ENCODE results near the gene THYN1. TPM values are rescaled to one million over a fixed set of nuclear protein-coding genes. Genes with fewer than 3 reads are reported as not detected.
A peak's percentile ranks its signal among the peaks of the same experiment; 100 is the strongest.
"Not testable (repeated sequence)": the region's sequence is repeated elsewhere in the genome, so short reads cannot be mapped to it uniquely, and the experiment has no call there.

THYN1 gene
- polyA plus RNA-seq, 2 donors: 22.0 to 26.8 TPM

GRCh38 chr11:134287561-134287960, 34.4 kb upstream of the THYN1 start:
- no peak overlapping the region for H3K4me3 ChIP-seq (ENCODE audit: low read depth in 1 of 2, low read length in 2 of 2)
- no peak overlapping the region for H3K27ac ChIP-seq (ENCODE audit: low read depth in 2 of 2, low read length in 1 of 2)
- peaks cover 0 to 2% of the 10 kb centered on the region in 2 donors for H3K9me3 ChIP-seq (ENCODE audit: control insufficient read depth in 2 of 2, insufficient read depth in 1 of 2, low read depth in 1 of 2, low read length in 1 of 2)
- 93% methylated on average over 12 of the region's 12 CpGs for WGBS, 2 donors
- peaks cover 0 to 2% of the 10 kb centered on the region in 2 donors for H3K4me1 ChIP-seq (ENCODE audit: control insufficient read depth in 2 of 2, insufficient read depth in 2 of 2, low read length in 1 of 2)
- H3K27me3 ChIP-seq (ENCODE audit: control insufficient read depth in 1 of 2, insufficient read depth in 2 of 2, low read length in 2 of 2): no peaks in the 10 kb centered on the region
- H3K36me3 ChIP-seq (ENCODE audit: control insufficient read depth in 2 of 2, insufficient read depth in 2 of 2, low read length in 1 of 2): no peaks in the 10 kb centered on the region

- WGBS, 2 donors: 77 to 86% methylated on average over 5 of the region's 5 CpGs
- not testable (repeated sequence) for H3K4me1 ChIP-seq (ENCODE audit: control insufficient read depth in 2 of 2, insufficient read depth in 2 of 2, low read length in 1 of 2); H3K36me3 ChIP-seq (ENCODE audit: control insufficient read depth in 2 of 2, insufficient read depth in 2 of 2, low read length in 1 of 2); H3K4me3 ChIP-seq (ENCODE audit: low read depth in 1 of 2, low read length in 2 of 2); H3K27ac ChIP-seq (ENCODE audit: low read depth in 2 of 2, low read length in 1 of 2); H3K9me3 ChIP-seq (ENCODE audit: control insufficient read depth in 2 of 2, insufficient read depth in 1 of 2, low read depth in 1 of 2, low read length in 1 of 2); H3K27me3 ChIP-seq (ENCODE audit: control insufficient read depth in 1 of 2, insufficient read depth in 2 of 2, low read length in 2 of 2)
Observed at GRCh38 chr11:134284349-134284748, 31.2 kb upstream of the THYN1 start.

GRCh38 chr11:134283461-134284230, 30.5 kb upstream of the THYN1 start:
- no peak overlapping the region for H3K27ac ChIP-seq (ENCODE audit: low read depth in 2 of 2, low read length in 1 of 2)
- WGBS, 2 donors: 87 to 90% methylated on average over 16 of the region's 16 CpGs
- H3K4me1 ChIP-seq (ENCODE audit: control insufficient read depth in 2 of 2, insufficient read depth in 2 of 2, low read length in 1 of 2): peaks cover 0 to 4% of the 10 kb centered on the region in 2 donors
- no peaks in the 10 kb centered on the region for H3K9me3 ChIP-seq (ENCODE audit: control insufficient read depth in 2 of 2, insufficient read depth in 1 of 2, low read depth in 1 of 2, low read length in 1 of 2)
- no peak overlapping the region for H3K4me3 ChIP-seq (ENCODE audit: low read depth in 1 of 2, low read length in 2 of 2)
- no peaks in the 10 kb centered on the region for H3K36me3 ChIP-seq (ENCODE audit: control insufficient read depth in 2 of 2, insufficient read depth in 2 of 2, low read length in 1 of 2)
- no peaks in the 10 kb centered on the region for H3K27me3 ChIP-seq (ENCODE audit: control insufficient read depth in 1 of 2, insufficient read depth in 2 of 2, low read length in 2 of 2)

GRCh38 chr11:134282121-134283045, 29.2 kb upstream of the THYN1 start:
- peaks cover 0 to 4% of the 10 kb centered on the region in 2 donors for H3K4me1 ChIP-seq (ENCODE audit: control insufficient read depth in 2 of 2, insufficient read depth in 2 of 2, low read length in 1 of 2)
- peaks cover 0 to 2% of the 10 kb centered on the region in 2 donors for H3K27me3 ChIP-seq (ENCODE audit: control insufficient read depth in 1 of 2, insufficient read depth in 2 of 2, low read length in 2 of 2)
- H3K4me3 ChIP-seq (ENCODE audit: low read depth in 1 of 2, low read length in 2 of 2): no peak overlapping the region
- H3K27ac ChIP-seq (ENCODE audit: low read depth in 2 of 2, low read length in 1 of 2): no peak overlapping the region
- H3K36me3 ChIP-seq (ENCODE audit: control insufficient read depth in 2 of 2, insufficient read depth in 2 of 2, low read length in 1 of 2): no peaks in the 10 kb centered on the region
- H3K9me3 ChIP-seq (ENCODE audit: control insufficient read depth in 2 of 2, insufficient read depth in 1 of 2, low read depth in 1 of 2, low read length in 1 of 2): peaks cover 4% of the 10 kb centered on the region in 2 donors
- WGBS, 2 donors: 77 to 83% methylated on average over 22 of the region's 22 CpGs

GRCh38 chr11:134281635-134282034, 28.5 kb upstream of the THYN1 start:
- 75 to 87% methylated on average over 6 to 15 of the region's 17 CpGs for WGBS, 2 donors
- not testable (repeated sequence) for H3K36me3 ChIP-seq (ENCODE audit: control insufficient read depth in 2 of 2, insufficient read depth in 2 of 2, low read length in 1 of 2); H3K4me3 ChIP-seq (ENCODE audit: low read depth in 1 of 2, low read length in 2 of 2); H3K27me3 ChIP-seq (ENCODE audit: control insufficient read depth in 1 of 2, insufficient read depth in 2 of 2, low read length in 2 of 2); H3K4me1 ChIP-seq (ENCODE audit: control insufficient read depth in 2 of 2, insufficient read depth in 2 of 2, low read length in 1 of 2); H3K27ac ChIP-seq (ENCODE audit: low read depth in 2 of 2, low read length in 1 of 2); H3K9me3 ChIP-seq (ENCODE audit: control insufficient read depth in 2 of 2, insufficient read depth in 1 of 2, low read depth in 1 of 2, low read length in 1 of 2)

GRCh38 chr11:134278356-134278755, 25.2 kb upstream of the THYN1 start:
- Histone ChIP-seq H3K9me3 (ENCODE audit: control insufficient read depth in 2 of 2, insufficient read depth in 1 of 2, low read depth in 1 of 2, low read length in 1 of 2) (peaks cover 4% of the 10 kb centered on the region in 2 donors), H3K36me3 (ENCODE audit: control insufficient read depth in 2 of 2, insufficient read depth in 2 of 2, low read length in 1 of 2) (no peaks in the 10 kb centered on the region), H3K4me3 (ENCODE audit: low read depth in 1 of 2, low read length in 2 of 2) (no peak overlapping the region), H3K27ac (ENCODE audit: low read depth in 2 of 2, low read length in 1 of 2) (no peak overlapping the region), H3K4me1 (ENCODE audit: control insufficient read depth in 2 of 2, insufficient read depth in 2 of 2, low read length in 1 of 2) (peaks cover 6 to 20% of the 10 kb centered on the region in 2 donors), H3K27me3 (ENCODE audit: control insufficient read depth in 1 of 2, insufficient read depth in 2 of 2, low read length in 2 of 2) (peaks cover 6 to 18% of the 10 kb centered on the region in 2 donors)
- WGBS, 2 donors: 92 to 97% methylated on average over 4 of the region's 4 CpGs

- Histone ChIP-seq H3K4me1 (ENCODE audit: control insufficient read depth in 2 of 2, insufficient read depth in 2 of 2, low read length in 1 of 2) (peaks cover 6 to 16% of the 10 kb centered on the region in 2 donors), H3K36me3 (ENCODE audit: control insufficient read depth in 2 of 2, insufficient read depth in 2 of 2, low read length in 1 of 2) (no peaks in the 10 kb centered on the region), H3K4me3 (ENCODE audit: low read depth in 1 of 2, low read length in 2 of 2) (peak overlapping the region; percentile 32 to 44), H3K27me3 (ENCODE audit: control insufficient read depth in 1 of 2, insufficient read depth in 2 of 2, low read length in 2 of 2) (peaks cover 6 to 18% of the 10 kb centered on the region in 2 donors), H3K9me3 (ENCODE audit: control insufficient read depth in 2 of 2, insufficient read depth in 1 of 2, low read depth in 1 of 2, low read length in 1 of 2) (peaks cover 4% of the 10 kb centered on the region in 2 donors), H3K27ac (ENCODE audit: low read depth in 2 of 2, low read length in 1 of 2) (no peak overlapping the region)
- 31 to 38% methylated on average over 36 of the region's 36 CpGs for WGBS, 2 donors
Observed at GRCh38 chr11:134277183-134278001, 24.2 kb upstream of the THYN1 start.

- WGBS, 2 donors: 1 to 2% methylated on average over 69 to 88 of the region's 88 CpGs
- H3K36me3 ChIP-seq (ENCODE audit: control insufficient read depth in 2 of 2, insufficient read depth in 2 of 2, low read length in 1 of 2): no peaks in the 10 kb centered on the region
- H3K4me3 ChIP-seq (ENCODE audit: low read depth in 1 of 2, low read length in 2 of 2): peak overlapping the region; percentile 32 to 44
- peaks cover 4% of the 10 kb centered on the region in 2 donors for H3K9me3 ChIP-seq (ENCODE audit: control insufficient read depth in 2 of 2, insufficient read depth in 1 of 2, low read depth in 1 of 2, low read length in 1 of 2)
- peaks cover 6 to 16% of the 10 kb centered on the region in 2 donors for H3K4me1 ChIP-seq (ENCODE audit: control insufficient read depth in 2 of 2, insufficient read depth in 2 of 2, low read length in 1 of 2)
- H3K27ac ChIP-seq (ENCODE audit: low read depth in 2 of 2, low read length in 1 of 2): no peak overlapping the region
- peaks cover 6 to 18% of the 10 kb centered on the region in 2 donors for H3K27me3 ChIP-seq (ENCODE audit: control insufficient read depth in 1 of 2, insufficient read depth in 2 of 2, low read length in 2 of 2)
Observed at GRCh38 chr11:134276396-134277182, 23.4 kb upstream of the THYN1 start.

All from esophagus (tissue), 2 donors.